ENCODE measurements around the gene GIMAP5. TPM values are rescaled to one million over a fixed set of nuclear protein-coding genes. Genes with fewer than 3 reads are reported as not detected.

GIMAP5 gene
- total RNA-seq, 4 donors from 2014 or later: 2.6 to 15.7 (median 11.2) TPM

GRCh38 chr7:150732786-150733481 is 4.3 kb upstream of the GIMAP5 start:
- WGBS, 2 donors (ENCODE audit: low coverage in 1 of 2): 70 to 86% methylated on average over 2 to 5 of the region's 5 CpGs
- Histone ChIP-seq H3K27ac (no peak overlapping the region), H3K36me3 (no peaks in the 10 kb centered on the region), H3K4me1 (peaks cover 0 to 3% (median 0%) of the 10 kb centered on the region in 4 donors), H3K27me3 (no peaks in the 10 kb centered on the region), H3K4me3 (no peak overlapping the region), H3K9me3 (peaks cover under 1 to 9% of the 10 kb centered on the region in 2 donors)
- in situ Hi-C loops (cut with MboI; ENCODE audit: low pct_ligation_motif_present in 1 of 4, low pct_unique_long_range_greater_than_20kb in 1 of 4, low sequenced_read_pairs in 3 of 4): loop anchor here in 1 of 4 donors (25.0 kb wide), 1 partner anchor 271 kb away; the partner anchor contains the start of gene GIMAP8
- DNase-seq: no peak
- intact Hi-C loops (cut with DNase I; ENCODE audit: low total_unique reads): no loop called here
- TF ChIP-seq POLR2AphosphoS5 (IDR thresholded peaks at IDR 0.05) (no peak), POLR2A (IDR thresholded peaks at IDR 0.05) (no peak), EP300 (IDR thresholded peaks at IDR 0.05; ENCODE audit: low read depth) (no peak), CTCF (IDR thresholded peaks at IDR 0.05) (no peak)

GRCh38 chr7:150733482-150734095 is 3.6 kb upstream of the GIMAP5 start:
- intact Hi-C loops (cut with DNase I; ENCODE audit: low total_unique reads) (no loop called here), in situ Hi-C loops (cut with MboI; ENCODE audit: low pct_ligation_motif_present in 1 of 4, low pct_unique_long_range_greater_than_20kb in 1 of 4, low sequenced_read_pairs in 3 of 4) (loop anchor here in 1 of 4 donors (25.0 kb wide), 1 partner anchor 271 kb away; the partner anchor contains the start of gene GIMAP8)
- 92 to 93% methylated on average over 5 of the region's 5 CpGs for WGBS, 2 donors (ENCODE audit: low coverage in 1 of 2)

GRCh38 chr7:150734254-150734653 is 3.0 kb upstream of the GIMAP5 start:
- intact Hi-C loops (cut with DNase I; ENCODE audit: low total_unique reads) (no loop called here), in situ Hi-C loops (cut with MboI; ENCODE audit: low pct_ligation_motif_present in 1 of 4, low pct_unique_long_range_greater_than_20kb in 1 of 4, low sequenced_read_pairs in 3 of 4) (loop anchor here in 1 of 4 donors (25.0 kb wide), 1 partner anchor 272 kb away; the partner anchor contains the start of gene GIMAP8)

More at GRCh38 chr7:150733482-150734095, 3.6 kb upstream of the GIMAP5 start:
- H3K27ac ChIP-seq: no peak overlapping the region
- no peak overlapping the region for H3K4me3 ChIP-seq
- H3K4me1 ChIP-seq: peaks cover 0 to 4% (median 0%) of the 10 kb centered on the region in 4 donors
- TF ChIP-seq CTCF (IDR thresholded peaks at IDR 0.05) (no peak), EP300 (IDR thresholded peaks at IDR 0.05; ENCODE audit: low read depth) (no peak), POLR2A (IDR thresholded peaks at IDR 0.05) (no peak), POLR2AphosphoS5 (IDR thresholded peaks at IDR 0.05) (no peak)
- peaks cover 0 to 4% of the 10 kb centered on the region in 2 donors for H3K9me3 ChIP-seq
- H3K27me3 ChIP-seq: no peaks in the 10 kb centered on the region
- no peak for DNase-seq
- H3K36me3 ChIP-seq: no peaks in the 10 kb centered on the region

More at GRCh38 chr7:150734254-150734653, 3.0 kb upstream of the GIMAP5 start:
- no peak for TF ChIP-seq EP300 (IDR thresholded peaks at IDR 0.05; ENCODE audit: low read depth)
- no peak for TF ChIP-seq POLR2A (IDR thresholded peaks at IDR 0.05)
- TF ChIP-seq POLR2AphosphoS5 (IDR thresholded peaks at IDR 0.05): no peak
- TF ChIP-seq CTCF (IDR thresholded peaks at IDR 0.05): no peak
- 81 to 88% methylated on average over 1 to 3 of the region's 3 CpGs for WGBS, 2 donors (ENCODE audit: low coverage in 1 of 2)
- Histone ChIP-seq H3K4me1 (peaks cover 0 to 11% (median 0%) of the 10 kb centered on the region in 4 donors), H3K9me3 (no peaks in the 10 kb centered on the region), H3K27ac (no peak overlapping the region), H3K36me3 (no peaks in the 10 kb centered on the region), H3K4me3 (no peak overlapping the region), H3K27me3 (no peaks in the 10 kb centered on the region)
- no peak for DNase-seq
